Astrocyte (in vitro differentiated cells and primary cell): ENCODE results near the gene MAX. TPM values are rescaled to one million over a fixed set of nuclear protein-coding genes. Genes with fewer than 3 reads are reported as not detected.

ENCODE experiments used
- DNase-seq: peaks from one replicate; pipeline ENCODE4 v3.0.0-alpha.2; 2010; ENCODE audit warnings: low read depth
- FAIRE-seq: peaks from 2 replicates; lab custom pipeline; 2011; peaks lifted over from hg19 to GRCh38; lab: Jason Lieb, UNC
- H2AFZ ChIP-seq: 2 replicates; pipeline ENCODE4 v1.6.0; 2012; ENCODE audit warnings: low read depth, low read length, inconsistent platforms
- H3K27ac ChIP-seq: 2 replicates; pipeline ENCODE4 v1.5.1; 2011; ENCODE audit warnings: low read depth, low read length, inconsistent platforms
- H3K27me3 ChIP-seq: 2 replicates; pipeline ENCODE4 v1.6.0; 2011; ENCODE audit warnings: low read length, inconsistent platforms; ENCODE audit not compliant: insufficient read depth
- H3K36me3 ChIP-seq: 2 replicates; pipeline ENCODE4 v1.5.1; 2011; ENCODE audit warnings: low read length, inconsistent platforms; ENCODE audit not compliant: insufficient read depth
- H3K4me1 ChIP-seq: 2 replicates; pipeline ENCODE4 v1.5.1; 2011; ENCODE audit warnings: low read length, inconsistent platforms; ENCODE audit not compliant: insufficient read depth
- H3K4me2 ChIP-seq: 2 replicates; pipeline ENCODE4 v1.6.0; 2012; ENCODE audit warnings: low read length, inconsistent platforms
- H3K4me3 ChIP-seq: 2 replicates; pipeline ENCODE4 v1.5.1; 2011; ENCODE audit warnings: low read depth, mild to moderate bottlenecking, low read length, inconsistent platforms; ENCODE audit not compliant: insufficient read depth
- H3K79me2 ChIP-seq: 2 replicates; pipeline ENCODE4 v1.6.0; 2012; ENCODE audit warnings: mild to moderate bottlenecking, low read length, inconsistent platforms; ENCODE audit not compliant: insufficient read depth
- H3K9ac ChIP-seq: 2 replicates; pipeline ENCODE4 v1.6.0; 2012; ENCODE audit warnings: mild to moderate bottlenecking, low read length, inconsistent platforms
- H3K9me3 ChIP-seq: 2 replicates; pipeline ENCODE4 v1.5.1; 2012; ENCODE audit warnings: low read depth, mild to moderate bottlenecking, low read length, inconsistent platforms; ENCODE audit not compliant: insufficient read depth
- H4K20me1 ChIP-seq: 2 replicates; pipeline ENCODE4 v1.6.0; 2012; ENCODE audit warnings: low read length, inconsistent platforms; ENCODE audit not compliant: insufficient read depth
- H3K27ac Mint-ChIP-seq: one replicate; pipeline ENCODE4 v1.8.0; 2021; ENCODE audit warnings: mild to moderate bottlenecking, mixed read lengths; ENCODE audit not compliant: unreplicated experiment
- H3K27me3 Mint-ChIP-seq: one replicate; pipeline ENCODE4 v1.8.0; 2021; ENCODE audit warnings: low read depth, mixed read lengths; ENCODE audit not compliant: unreplicated experiment
- H3K36me3 Mint-ChIP-seq: one replicate; pipeline ENCODE4 v1.8.0; 2021; ENCODE audit warnings: low read depth, mixed read lengths; ENCODE audit not compliant: unreplicated experiment
- H3K4me1 Mint-ChIP-seq: one replicate; pipeline ENCODE4 v1.8.0; 2021; ENCODE audit warnings: low read depth, mixed read lengths; ENCODE audit not compliant: unreplicated experiment
- H3K4me3 Mint-ChIP-seq: one replicate; pipeline ENCODE4 v1.8.0; 2021; ENCODE audit warnings: mild to moderate bottlenecking, moderate library complexity, mixed read lengths; ENCODE audit not compliant: unreplicated experiment
- H3K9me3 Mint-ChIP-seq: one replicate; pipeline ENCODE4 v1.8.0; 2021; ENCODE audit warnings: mild to moderate bottlenecking, mixed read lengths; ENCODE audit not compliant: unreplicated experiment
- CTCF ChIP-seq: IDR thresholded peaks from 2 replicates; pipeline ENCODE4 v1.5.1; 2011; ENCODE audit warnings: low read depth, mild to moderate bottlenecking, inconsistent platforms, low read length, moderate library complexity; ENCODE audit not compliant: insufficient read depth
- EZH2 ChIP-seq: IDR thresholded peaks from 2 replicates; pipeline ENCODE4 v1.6.1; 2012; ENCODE audit warnings: mild to moderate bottlenecking, low read length, inconsistent platforms; ENCODE audit not compliant: insufficient read depth
- total RNA-seq: library from RNA; stranded (reverse); gene quantifications from 2 replicates; pipeline ENCODE4 v1.2.1, GENCODE V29; 2021

The MAX gene
- total RNA-seq, 1 donor from 2014 or later: 113 TPM

DNA sequence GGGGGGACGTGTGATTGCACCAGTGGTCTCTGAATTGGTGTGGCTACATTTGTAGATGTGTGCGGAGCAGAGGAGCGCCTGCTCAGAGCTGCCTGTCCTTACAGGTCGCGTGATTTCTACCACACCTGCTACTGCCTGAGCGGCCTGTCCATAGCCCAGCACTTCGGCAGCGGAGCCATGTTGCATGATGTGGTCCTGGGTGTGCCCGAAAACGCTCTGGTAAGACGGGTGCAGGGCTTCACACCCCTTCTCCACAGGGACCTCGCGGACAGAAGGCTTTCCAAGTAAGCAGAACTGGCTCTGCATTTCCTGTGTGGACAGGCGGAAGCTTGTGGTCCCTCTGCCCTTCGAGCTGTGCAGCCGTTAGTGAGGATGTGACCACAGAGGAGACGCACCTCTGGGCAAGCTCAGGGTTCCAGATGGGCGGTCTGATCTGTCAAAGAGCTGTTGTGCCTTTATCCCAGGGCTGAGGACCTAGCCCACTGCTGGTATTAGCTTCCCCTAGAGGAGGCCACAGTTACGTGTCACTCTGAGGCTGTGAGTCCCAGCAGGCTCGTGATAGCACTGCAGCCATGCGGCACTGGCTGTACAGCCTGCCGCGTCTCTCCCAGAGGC, 47.7 kb downstream of the MAX start:
- no peaks in the 10 kb centered on the region for H3K79me2 ChIP-seq
- TF ChIP-seq CTCF: no peak
- no peak for TF ChIP-seq EZH2
- DNase-seq: no peak
- H3K4me3 ChIP-seq: no peak overlapping the region
- no peak for FAIRE-seq
- H3K27me3 ChIP-seq: no peaks in the 10 kb centered on the region
- no peak overlapping the region for H3K9ac ChIP-seq
- no peak overlapping the region for H3K4me2 ChIP-seq
- no peak overlapping the region for H3K27ac ChIP-seq
- no peak overlapping the region for H3K27ac Mint-ChIP-seq
- peaks cover 7% of the 10 kb centered on the region for H3K36me3 Mint-ChIP-seq
- no peaks in the 10 kb centered on the region for H3K4me1 Mint-ChIP-seq
- H4K20me1 ChIP-seq: no peaks in the 10 kb centered on the region
- H3K9me3 Mint-ChIP-seq: no peaks in the 10 kb centered on the region
- no peak overlapping the region for H2AFZ ChIP-seq
- H3K36me3 ChIP-seq: peaks cover 2% of the 10 kb centered on the region
- H3K4me1 ChIP-seq: no peaks in the 10 kb centered on the region
- H3K9me3 ChIP-seq: no peaks in the 10 kb centered on the region
- H3K27me3 Mint-ChIP-seq: no peaks in the 10 kb centered on the region
- H3K4me3 Mint-ChIP-seq: no peak overlapping the region

GRCh38 chr14:65053466-65053865, 48.9 kb downstream of the MAX start:
- Histone ChIP-seq H3K9me3 (no peaks in the 10 kb centered on the region), H3K9ac (no peak overlapping the region), H3K4me2 (no peak overlapping the region), H4K20me1 (no peaks in the 10 kb centered on the region), H3K4me3 (no peak overlapping the region), H3K27ac (no peak overlapping the region), H3K36me3 (peaks cover 2% of the 10 kb centered on the region), H3K79me2 (no peaks in the 10 kb centered on the region), H3K27me3 (no peaks in the 10 kb centered on the region), H2AFZ (no peak overlapping the region), H3K4me1 (no peaks in the 10 kb centered on the region)
- H3K4me3 Mint-ChIP-seq: no peak overlapping the region
- no peak overlapping the region for H3K27ac Mint-ChIP-seq
- no peak for TF ChIP-seq EZH2
- no peak for TF ChIP-seq CTCF
- H3K9me3 Mint-ChIP-seq: no peaks in the 10 kb centered on the region
- no peak for DNase-seq
- H3K27me3 Mint-ChIP-seq: no peaks in the 10 kb centered on the region
- H3K36me3 Mint-ChIP-seq: peaks cover 5% of the 10 kb centered on the region
- H3K4me1 Mint-ChIP-seq: no peaks in the 10 kb centered on the region
- no peak for FAIRE-seq

DNA sequence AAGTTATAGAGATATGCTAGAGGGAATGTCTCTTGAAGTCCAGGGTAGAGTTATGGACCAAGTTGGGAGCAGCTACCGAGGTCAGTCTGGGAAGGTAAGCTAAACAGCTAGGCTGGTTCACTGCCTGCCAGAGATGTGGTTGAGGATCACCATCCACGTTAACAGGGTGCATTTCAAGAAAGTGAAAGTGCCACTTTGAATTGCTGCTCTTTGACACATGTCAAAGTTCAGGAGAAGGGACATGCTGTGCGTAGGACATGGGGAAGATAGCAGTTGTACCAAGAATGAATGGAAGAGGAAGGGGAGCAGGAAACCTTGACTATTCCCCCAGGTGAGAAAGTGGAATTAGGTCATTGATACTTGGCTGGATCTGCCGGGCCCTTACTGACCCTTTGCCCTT, 49.5 kb downstream of the MAX start:
- H3K4me1 Mint-ChIP-seq: no peaks in the 10 kb centered on the region
- Histone ChIP-seq H3K4me2 (no peak overlapping the region), H3K4me1 (no peaks in the 10 kb centered on the region), H4K20me1 (no peaks in the 10 kb centered on the region), H3K9ac (no peak overlapping the region), H3K36me3 (peaks cover 2% of the 10 kb centered on the region), H3K4me3 (no peak overlapping the region), H3K27ac (no peak overlapping the region), H2AFZ (no peak overlapping the region), H3K27me3 (no peaks in the 10 kb centered on the region), H3K79me2 (no peaks in the 10 kb centered on the region), H3K9me3 (no peaks in the 10 kb centered on the region)
- no peaks in the 10 kb centered on the region for H3K9me3 Mint-ChIP-seq
- no peak overlapping the region for H3K27ac Mint-ChIP-seq
- no peaks in the 10 kb centered on the region for H3K27me3 Mint-ChIP-seq
- FAIRE-seq: no peak
- no peak for DNase-seq
- TF ChIP-seq EZH2: no peak
- TF ChIP-seq CTCF: no peak
- peaks cover 5% of the 10 kb centered on the region for H3K36me3 Mint-ChIP-seq
- H3K4me3 Mint-ChIP-seq: no peak overlapping the region
